Cardiac ventricle fibroblast (primary cell): ENCODE measurements around the gene GABPB2. TPM values are rescaled to one million over a fixed set of nuclear protein-coding genes. Genes with fewer than 3 reads are reported as not detected.

ENCODE experiments used
- total RNA-seq: library from RNA; depleted of rRNA; stranded (reverse); fragments of >200 nt; gene quantifications from 2 replicates; pipeline ENCODE4 v1.2.3, GENCODE V29; 2015

GABPB2 gene
- total RNA-seq = 8.0 and 15.6 TPM in 2 replicates

GRCh38 chr1:151070474-151071276 is at the start of gene GABPB2:
Gene GABPB2, plus strand, starts transcription at chr1:151070761. Its CDS starts 17,429 bp downstream, at chr1:151088190.

GRCh38 chr1:151036356-151036755 is 34.2 kb upstream of the GABPB2 start, which contains the start of gene BNIPL:
Gene BNIPL, plus strand, starts transcription at chr1:151036586. Its CDS starts 140 bp downstream, at chr1:151036726.

GRCh38 chr1:151047591-151047924 is 23.0 kb upstream of the GABPB2 start, which contains the start of gene C1orf56:
Gene C1orf56, plus strand, starts transcription at chr1:151047751. Its CDS starts 97 bp downstream, at chr1:151047848.

GRCh38 chr1:151059109-151060006 is 11.2 kb upstream of the GABPB2 start, which contains the start of gene CDC42SE1:
Gene CDC42SE1, minus strand, starts transcription at chr1:151059622. Its CDS starts 3,892 bp downstream, at chr1:151055730.

GRCh38 chr1:151060007-151060656 is 10.4 kb upstream of the GABPB2 start, which contains the start of gene MLLT11:
Gene MLLT11, plus strand, starts transcription at chr1:151060397. Its CDS starts 6,828 bp downstream, at chr1:151067225.

GRCh38 chr1:151146412-151147131 is 76.0 kb downstream of the GABPB2 start, which contains the start of gene SEMA6C:
Gene SEMA6C, minus strand, starts transcription at chr1:151146631. Its CDS starts 4,010 bp downstream, at chr1:151142621.

GRCh38 chr1:151156515-151156819 is 85.9 kb downstream of the GABPB2 start, which contains the start of gene TNFAIP8L2:
Gene TNFAIP8L2, plus strand, starts transcription at chr1:151156649. Its CDS starts 2,049 bp downstream, at chr1:151158698.

GRCh38 chr1:151165738-151166504 is 95.4 kb downstream of the GABPB2 start, which contains the start of the genes LYSMD1 and SCNM1:
Gene LYSMD1, minus strand, starts transcription at chr1:151165902. Its CDS starts 644 bp downstream, at chr1:151165258.
Gene SCNM1, plus strand, starts transcription at chr1:151166144. Its CDS starts 9 bp downstream, at chr1:151166153.

Other genes with a start within 250 kb of the GABPB2 start
- 33.0 and 39.6 TPM in 2 replicates for gene ARNT, start 194.2 kb upstream of the GABPB2 start, total RNA-seq
- gene CTXND2, start 183.6 kb upstream of the GABPB2 start, total RNA-seq = not detected in 2 replicates
- gene SETDB1, start 144.4 kb upstream of the GABPB2 start, total RNA-seq = 18.0 and 18.8 TPM in 2 replicates
- 67.4 and 84.2 TPM in 2 replicates for gene CERS2, start 95.9 kb upstream of the GABPB2 start, total RNA-seq
- not detected in 2 replicates for gene ANXA9, start 88.5 kb upstream of the GABPB2 start, total RNA-seq
- 9.0 and 9.6 TPM in 2 replicates for gene MINDY1, start 63.9 kb upstream of the GABPB2 start, total RNA-seq
- 10.6 and 11.8 TPM in 2 replicates for gene PRUNE1, start 62.3 kb upstream of the GABPB2 start, total RNA-seq
- 0.06 TPM in 1 of 2 replicates, not detected in the other for gene BNIPL, start 34.2 kb upstream of the GABPB2 start, total RNA-seq
- 3.4 and 4.8 TPM in 2 replicates for gene C1orf56, start 23.0 kb upstream of the GABPB2 start, total RNA-seq
- 22.7 and 26.0 TPM in 2 replicates for gene CDC42SE1, start 11.1 kb upstream of the GABPB2 start, total RNA-seq
- 0.93 and 0.94 TPM in 2 replicates for gene MLLT11, start 10.4 kb upstream of the GABPB2 start, total RNA-seq
- 2.8 and 4.1 TPM in 2 replicates for gene SEMA6C, start 75.9 kb downstream of the GABPB2 start, total RNA-seq
- 0.19 TPM in 1 of 2 replicates, not detected in the other for gene TNFAIP8L2, start 85.9 kb downstream of the GABPB2 start, total RNA-seq
- gene LYSMD1, start 95.1 kb downstream of the GABPB2 start, total RNA-seq = 6.7 and 11.6 TPM in 2 replicates
- gene SCNM1, start 95.4 kb downstream of the GABPB2 start, total RNA-seq = 21.6 and 25.7 TPM in 2 replicates
- 1.1 TPM in 1 of 2 replicates, not detected in the other for gene TMOD4, start 105.2 kb downstream of the GABPB2 start, total RNA-seq
- gene VPS72, start 119.4 kb downstream of the GABPB2 start, total RNA-seq = 16.0 and 21.8 TPM in 2 replicates
- 24.7 and 34.7 TPM in 2 replicates for gene PIP5K1A, start 127.8 kb downstream of the GABPB2 start, total RNA-seq
- 91.2 and 94.7 TPM in 2 replicates for gene PSMD4, start 184.0 kb downstream of the GABPB2 start, total RNA-seq
- gene ZNF687, start 211.5 kb downstream of the GABPB2 start, total RNA-seq = 15.2 and 19.9 TPM in 2 replicates